Measurements from ENCODE around the gene CFAP54.

DNA sequence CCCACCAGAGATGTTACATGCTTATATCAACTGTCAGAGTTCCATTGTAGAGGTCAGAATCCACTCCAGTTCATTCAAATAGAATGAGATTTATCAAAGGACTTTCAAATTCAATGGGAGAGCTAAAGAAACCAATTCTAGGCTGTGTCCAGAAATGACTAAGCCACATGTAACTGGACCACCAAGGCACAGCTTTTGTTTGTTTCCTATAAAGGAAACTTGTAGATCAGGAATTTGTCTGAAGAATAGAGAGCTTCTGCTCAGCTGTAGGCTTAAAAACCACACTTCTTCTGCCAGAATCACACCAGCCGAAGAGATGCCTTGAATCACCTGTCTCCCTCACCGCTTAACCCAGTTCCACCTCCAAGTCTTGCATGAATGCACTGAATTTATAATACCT, 283.7 kb downstream of the CFAP54 start:
- TF ChIP-seq, protein P1, sequence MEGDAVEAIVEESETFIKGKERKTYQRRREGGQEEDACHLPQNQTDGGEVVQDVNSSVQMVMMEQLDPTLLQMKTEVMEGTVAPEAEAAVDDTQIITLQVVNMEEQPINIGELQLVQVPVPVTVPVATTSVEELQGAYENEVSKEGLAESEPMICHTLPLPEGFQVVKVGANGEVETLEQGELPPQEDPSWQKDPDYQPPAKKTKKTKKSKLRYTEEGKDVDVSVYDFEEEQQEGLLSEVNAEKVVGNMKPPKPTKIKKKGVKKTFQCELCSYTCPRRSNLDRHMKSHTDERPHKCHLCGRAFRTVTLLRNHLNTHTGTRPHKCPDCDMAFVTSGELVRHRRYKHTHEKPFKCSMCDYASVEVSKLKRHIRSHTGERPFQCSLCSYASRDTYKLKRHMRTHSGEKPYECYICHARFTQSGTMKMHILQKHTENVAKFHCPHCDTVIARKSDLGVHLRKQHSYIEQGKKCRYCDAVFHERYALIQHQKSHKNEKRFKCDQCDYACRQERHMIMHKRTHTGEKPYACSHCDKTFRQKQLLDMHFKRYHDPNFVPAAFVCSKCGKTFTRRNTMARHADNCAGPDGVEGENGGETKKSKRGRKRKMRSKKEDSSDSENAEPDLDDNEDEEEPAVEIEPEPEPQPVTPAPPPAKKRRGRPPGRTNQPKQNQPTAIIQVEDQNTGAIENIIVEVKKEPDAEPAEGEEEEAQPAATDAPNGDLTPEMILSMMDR (IDR thresholded peaks at IDR 0.05) = no peak
- no peak for TF ChIP-seq POLR2A (IDR thresholded peaks at IDR 0.05)
- no peak for TF ChIP-seq POLR2AphosphoS5 (IDR thresholded peaks at IDR 0.05; ENCODE audit: insufficient read depth in 1 of 2, low read depth in 1 of 2)
